Activated naive CD4-positive, alpha-beta T cell treated with anti-CD3 and anti-CD28 coated beads, Interleukin-2, amount 50 U/mL, for 24 hours (primary cell): ENCODE measurements around the gene GALNT7.

Source experiments
- H3K27ac Mint-ChIP-seq: one replicate; pipeline ENCODE4 v1.8.0; 2021; ENCODE audit warnings: mild to moderate bottlenecking, mixed read lengths
- H3K27me3 Mint-ChIP-seq: one replicate; pipeline ENCODE4 v1.8.0; 2021; ENCODE audit warnings: mixed read lengths
- H3K36me3 Mint-ChIP-seq: one replicate; pipeline ENCODE4 v1.8.0; 2021; ENCODE audit warnings: mixed read lengths
- H3K4me1 Mint-ChIP-seq: one replicate; pipeline ENCODE4 v1.8.0; 2021; ENCODE audit warnings: mixed read lengths
- H3K4me3 Mint-ChIP-seq: one replicate; pipeline ENCODE4 v1.8.0; 2021; ENCODE audit warnings: mild to moderate bottlenecking, mixed read lengths
- H3K9me3 Mint-ChIP-seq: one replicate; pipeline ENCODE4 v1.8.0; 2021; ENCODE audit warnings: mixed read lengths

Gene GALNT7

GRCh38 chr4:173301518-173302201 is 133.0 kb downstream of the GALNT7 start:
- Mint-ChIP-seq H3K27me3 (no peaks in the 10 kb centered on the region), H3K4me1 (no peaks in the 10 kb centered on the region), H3K27ac (no peak overlapping the region), H3K9me3 (no peaks in the 10 kb centered on the region), H3K4me3 (no peak overlapping the region), H3K36me3 (peaks cover 1% of the 10 kb centered on the region)

GRCh38 chr4:173307778-173308177 is 139.2 kb downstream of the GALNT7 start:
- H3K9me3 Mint-ChIP-seq = no peaks in the 10 kb centered on the region

GRCh38 chr4:173311368-173311767 is 142.8 kb downstream of the GALNT7 start:
- no peak overlapping the region for H3K4me3 Mint-ChIP-seq
- H3K27me3 Mint-ChIP-seq = no peaks in the 10 kb centered on the region
- no peaks in the 10 kb centered on the region for H3K4me1 Mint-ChIP-seq
- H3K9me3 Mint-ChIP-seq = no peaks in the 10 kb centered on the region
- H3K27ac Mint-ChIP-seq = no peak overlapping the region
- peaks cover 7% of the 10 kb centered on the region for H3K36me3 Mint-ChIP-seq

More at GRCh38 chr4:173307778-173308177, 139.2 kb downstream of the GALNT7 start:
- Mint-ChIP-seq H3K36me3 (peaks cover 9% of the 10 kb centered on the region), H3K4me3 (no peak overlapping the region), H3K27me3 (no peaks in the 10 kb centered on the region), H3K27ac (no peak overlapping the region), H3K4me1 (no peaks in the 10 kb centered on the region)

GRCh38 chr4:173314715-173315114 is 146.1 kb downstream of the GALNT7 start:
- H3K36me3 Mint-ChIP-seq = peaks cover 5% of the 10 kb centered on the region
- no peaks in the 10 kb centered on the region for H3K4me1 Mint-ChIP-seq
- no peak overlapping the region for H3K27ac Mint-ChIP-seq
- no peaks in the 10 kb centered on the region for H3K27me3 Mint-ChIP-seq
- H3K9me3 Mint-ChIP-seq = no peaks in the 10 kb centered on the region
- H3K4me3 Mint-ChIP-seq = no peak overlapping the region

GRCh38 chr4:173316060-173316459 is 147.4 kb downstream of the GALNT7 start:
- Mint-ChIP-seq H3K4me3 (no peak overlapping the region), H3K27me3 (no peaks in the 10 kb centered on the region), H3K4me1 (no peaks in the 10 kb centered on the region), H3K36me3 (peaks cover 6% of the 10 kb centered on the region), H3K9me3 (no peaks in the 10 kb centered on the region), H3K27ac (no peak overlapping the region)

GRCh38 chr4:173317004-173317403 is 148.4 kb downstream of the GALNT7 start:
- Mint-ChIP-seq H3K27ac (no peak overlapping the region), H3K36me3 (peaks cover 3% of the 10 kb centered on the region), H3K4me1 (no peaks in the 10 kb centered on the region), H3K27me3 (no peaks in the 10 kb centered on the region), H3K4me3 (no peak overlapping the region), H3K9me3 (no peaks in the 10 kb centered on the region)

GRCh38 chr4:173318240-173318639 is 149.6 kb downstream of the GALNT7 start:
- Mint-ChIP-seq H3K4me1 (no peaks in the 10 kb centered on the region), H3K9me3 (no peaks in the 10 kb centered on the region), H3K27ac (no peak overlapping the region), H3K27me3 (no peaks in the 10 kb centered on the region), H3K4me3 (no peak overlapping the region), H3K36me3 (peaks cover 2% of the 10 kb centered on the region)

GRCh38 chr4:173318648-173319211 is 150.1 kb downstream of the GALNT7 start:
- Mint-ChIP-seq H3K4me3 (no peak overlapping the region), H3K27ac (no peak overlapping the region), H3K4me1 (no peaks in the 10 kb centered on the region), H3K9me3 (no peaks in the 10 kb centered on the region), H3K27me3 (no peaks in the 10 kb centered on the region), H3K36me3 (peaks cover 2% of the 10 kb centered on the region)

- H3K9me3 Mint-ChIP-seq = no peaks in the 10 kb centered on the region
- no peak overlapping the region for H3K4me3 Mint-ChIP-seq
- H3K36me3 Mint-ChIP-seq = peaks cover 2% of the 10 kb centered on the region
- no peaks in the 10 kb centered on the region for H3K27me3 Mint-ChIP-seq
- H3K27ac Mint-ChIP-seq = no peak overlapping the region
- no peaks in the 10 kb centered on the region for H3K4me1 Mint-ChIP-seq
Measured at GRCh38 chr4:173319696-173320095, 151.1 kb downstream of the GALNT7 start.

GRCh38 chr4:173325007-173325736 is 156.6 kb downstream of the GALNT7 start:
- Mint-ChIP-seq H3K9me3 (no peaks in the 10 kb centered on the region), H3K27ac (no peak overlapping the region), H3K4me1 (no peaks in the 10 kb centered on the region), H3K36me3 (peaks cover 4% of the 10 kb centered on the region), H3K27me3 (no peaks in the 10 kb centered on the region), H3K4me3 (no peak overlapping the region)

- H3K4me1 Mint-ChIP-seq = peaks cover 19% of the 10 kb centered on the region
- peaks cover 7% of the 10 kb centered on the region for H3K36me3 Mint-ChIP-seq
- H3K9me3 Mint-ChIP-seq = no peaks in the 10 kb centered on the region
- no peak overlapping the region for H3K4me3 Mint-ChIP-seq
- no peak overlapping the region for H3K27ac Mint-ChIP-seq
- no peaks in the 10 kb centered on the region for H3K27me3 Mint-ChIP-seq
Measured at GRCh38 chr4:173328236-173328901, 159.8 kb downstream of the GALNT7 start.

GRCh38 chr4:173330590-173330989 is 162.0 kb downstream of the GALNT7 start:
- H3K36me3 Mint-ChIP-seq = peaks cover 9% of the 10 kb centered on the region
- H3K4me3 Mint-ChIP-seq = no peak overlapping the region
- no peak overlapping the region for H3K27ac Mint-ChIP-seq

GRCh38 chr4:173332021-173332487 is 163.4 kb downstream of the GALNT7 start:
- peaks cover 29% of the 10 kb centered on the region for H3K4me1 Mint-ChIP-seq
- peaks cover 9% of the 10 kb centered on the region for H3K36me3 Mint-ChIP-seq
- peak overlapping the region; percentile 96 for H3K4me3 Mint-ChIP-seq
- no peaks in the 10 kb centered on the region for H3K9me3 Mint-ChIP-seq
- peak overlapping the region; percentile 3 for H3K27ac Mint-ChIP-seq
- H3K27me3 Mint-ChIP-seq = peaks cover 5% of the 10 kb centered on the region

More at GRCh38 chr4:173330590-173330989, 162.0 kb downstream of the GALNT7 start:
- Mint-ChIP-seq H3K27me3 (no peaks in the 10 kb centered on the region), H3K4me1 (peaks cover 28% of the 10 kb centered on the region), H3K9me3 (no peaks in the 10 kb centered on the region)

- Mint-ChIP-seq H3K27ac (peak overlapping the region; percentile 91), H3K9me3 (no peaks in the 10 kb centered on the region), H3K4me3 (peak overlapping the region; percentile 96), H3K4me1 (peaks cover 29% of the 10 kb centered on the region), H3K36me3 (peaks cover 9% of the 10 kb centered on the region), H3K27me3 (peaks cover 11% of the 10 kb centered on the region)
Measured at GRCh38 chr4:173332963-173333657, 164.5 kb downstream of the GALNT7 start.

GRCh38 chr4:173333658-173334084 is 165.1 kb downstream of the GALNT7 start:
- Mint-ChIP-seq H3K36me3 (peaks cover 9% of the 10 kb centered on the region), H3K27ac (peak overlapping the region; percentile 97), H3K4me3 (peak overlapping the region; percentile 96), H3K9me3 (no peaks in the 10 kb centered on the region), H3K27me3 (peaks cover 11% of the 10 kb centered on the region), H3K4me1 (peaks cover 29% of the 10 kb centered on the region)
